T-helper 2 cell (primary cell): ENCODE data around the gene UBE2O.
"Not testable (repeated sequence)": the region's sequence is repeated elsewhere in the genome, so short reads cannot be mapped to it uniquely, and the experiment has no call there.

Experiments
- DNase-seq, 5 experiments: peaks; one replicate each; pipeline versions ENCODE4 v3.0.0 to v3.0.0-alpha.2; 2012 to 2022

Gene UBE2O

GRCh38 chr17:76370261-76370993, 82.5 kb downstream of the UBE2O start:
- no peak for DNase-seq

GRCh38 chr17:76369804-76370203, 83.1 kb downstream of the UBE2O start:
- no peak for DNase-seq

DNA sequence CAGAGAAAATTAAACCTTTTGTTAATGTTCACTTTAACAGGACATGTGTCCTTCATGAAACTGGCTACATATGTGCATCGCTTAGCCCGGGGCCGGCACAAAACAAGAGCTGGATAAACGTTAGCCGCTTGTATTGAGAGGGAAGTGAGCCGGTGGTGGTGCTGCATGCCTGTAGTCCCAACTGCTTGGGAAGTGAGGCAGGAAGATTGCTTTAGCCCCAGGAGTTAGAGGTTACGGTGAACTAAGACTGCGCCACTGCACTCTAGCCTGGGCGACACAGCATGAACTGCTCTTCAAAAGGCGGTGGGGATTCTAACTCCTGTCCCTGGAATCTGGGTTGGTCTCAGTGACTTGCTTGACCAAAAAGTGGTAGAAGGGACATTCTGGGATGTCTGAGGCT, 83.6 kb downstream of the UBE2O start:
- no peak for DNase-seq

GRCh38 chr17:76368545-76368944, 84.4 kb downstream of the UBE2O start:
- no peak for DNase-seq

DNA sequence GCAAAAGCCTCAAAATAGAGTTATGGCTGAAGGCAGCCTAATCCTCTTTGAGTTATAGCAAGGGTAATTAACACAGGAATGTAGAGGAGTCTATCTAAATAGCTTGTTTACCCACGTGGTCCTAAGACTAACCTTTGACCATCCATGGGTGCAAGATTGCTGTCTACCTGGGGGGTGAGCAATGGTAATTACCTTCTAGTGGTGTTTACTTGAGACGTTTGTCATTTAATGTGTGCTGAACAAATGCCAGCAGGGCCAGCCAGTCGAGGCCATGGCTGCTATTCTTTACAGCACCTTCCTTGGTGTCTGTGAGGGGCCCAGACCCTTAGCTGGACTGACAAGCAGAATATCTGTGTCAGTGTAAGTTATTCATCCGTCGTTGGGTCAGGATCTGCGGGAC, 85.3 kb downstream of the UBE2O start:
- no peak for DNase-seq

- no peak for DNase-seq
These were observed 86.7 kb downstream of the UBE2O start for GRCh38 chr17:76366247-76366646.

DNA sequence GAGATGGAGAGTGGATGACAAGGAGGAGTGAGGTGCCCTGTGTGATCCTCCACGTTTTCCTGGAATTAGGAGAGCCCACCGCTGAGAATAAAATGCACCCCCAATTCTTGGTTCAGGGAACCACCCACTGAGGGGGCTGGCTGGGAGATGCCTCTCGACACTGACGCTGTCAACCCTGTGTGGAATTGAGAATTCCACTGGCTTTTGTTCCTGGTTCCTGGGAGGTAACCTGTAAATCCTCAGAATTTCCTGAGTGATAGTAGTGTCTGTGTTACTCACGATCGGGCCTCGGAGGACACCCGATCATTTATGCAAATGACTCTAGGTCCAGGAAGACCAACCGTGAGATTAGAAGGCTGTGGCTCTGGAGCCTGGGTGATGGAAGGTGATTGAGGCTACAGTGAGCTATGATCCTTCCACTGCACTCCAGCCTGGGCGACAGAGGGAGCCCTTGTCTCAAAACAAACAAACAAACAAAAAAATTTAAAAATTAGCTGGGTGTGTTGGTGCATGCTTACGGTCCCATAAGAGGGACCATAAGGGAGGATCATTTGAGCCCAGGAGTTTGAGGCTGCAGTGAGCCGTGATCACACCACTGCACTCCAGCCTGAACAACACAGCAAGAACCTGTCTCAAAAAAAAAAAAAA, 87.6 kb downstream of the UBE2O start:
- DNase-seq: no peak

DNA sequence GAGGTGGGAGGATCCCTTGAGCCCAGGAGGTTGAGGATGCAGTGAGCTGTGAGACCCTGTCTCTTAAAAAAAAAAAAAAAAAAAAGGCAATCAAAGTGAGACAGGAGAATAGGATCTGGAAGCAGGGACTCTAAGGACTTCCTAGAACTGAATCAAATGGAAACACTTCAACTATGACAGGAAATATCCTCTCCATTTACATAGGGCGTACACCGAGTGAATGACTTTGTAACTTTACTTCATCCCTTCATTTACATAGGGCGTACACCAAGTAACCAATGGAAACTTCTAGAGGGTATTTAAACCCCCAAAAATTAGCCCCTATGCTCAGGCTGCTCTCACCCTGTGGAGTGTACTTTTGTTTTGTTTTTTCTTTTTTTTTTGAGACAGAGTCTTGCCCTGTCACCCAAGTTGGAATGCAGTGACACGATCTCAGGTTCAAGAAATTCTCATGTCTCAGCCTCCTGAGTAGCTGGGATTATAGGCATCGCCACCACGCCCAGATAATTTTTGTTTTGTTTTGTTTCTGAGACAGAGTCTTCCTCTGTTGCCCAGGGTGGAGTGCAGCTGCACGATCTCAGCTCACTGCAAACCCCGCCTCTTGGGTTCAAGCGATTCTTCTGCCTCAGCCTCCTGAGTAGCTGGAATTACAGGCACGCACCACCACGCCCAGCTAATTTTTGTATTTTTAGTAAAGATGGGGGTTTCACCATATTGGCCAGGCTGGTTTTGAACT, 89.7 kb downstream of the UBE2O start:
- DNase-seq: no peak

- no peak for DNase-seq
These were observed 92.5 kb downstream of the UBE2O start for GRCh38 chr17:76360461-76360860.

- not testable (repeated sequence) for DNase-seq
These were observed 93.2 kb downstream of the UBE2O start for GRCh38 chr17:76359776-76360175.

- no peak for DNase-seq
These were observed 93.6 kb downstream of the UBE2O start for GRCh38 chr17:76359375-76359774.

DNA sequence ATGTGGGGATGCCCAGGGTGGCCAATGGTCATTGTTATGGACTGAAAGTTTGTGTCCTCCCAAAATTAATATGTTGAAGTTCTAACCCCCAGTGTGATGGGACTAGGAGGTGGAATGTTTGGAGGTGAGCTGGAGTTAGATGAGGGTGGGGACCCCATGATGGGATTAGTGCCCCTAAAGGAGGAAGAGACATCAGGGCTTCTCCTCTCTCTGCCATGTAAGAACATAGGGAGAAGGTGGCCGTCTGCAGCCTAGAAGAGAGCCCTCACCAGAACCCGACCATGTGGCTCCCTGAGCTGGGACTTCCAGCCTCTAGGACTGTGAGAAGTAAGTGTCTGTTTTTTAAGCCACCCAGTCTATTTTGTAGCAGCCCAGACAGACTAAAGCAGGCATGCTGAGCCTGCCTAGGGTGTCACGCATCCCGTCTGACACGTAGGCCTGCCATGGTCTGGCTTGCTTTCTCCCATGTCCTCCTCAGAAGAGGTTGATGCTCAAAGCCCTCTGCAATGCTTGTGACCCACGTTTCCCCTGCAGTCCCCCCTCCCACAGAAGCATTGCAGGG, 95.3 kb downstream of the UBE2O start:
- no peak for DNase-seq

- no peak for DNase-seq
These were observed 96.0 kb downstream of the UBE2O start for GRCh38 chr17:76356803-76357456.

GRCh38 chr17:76354747-76355310, 98.1 kb downstream of the UBE2O start:
- DNase-seq: peak in 1 of 5 experiments; percentile 14

DNA sequence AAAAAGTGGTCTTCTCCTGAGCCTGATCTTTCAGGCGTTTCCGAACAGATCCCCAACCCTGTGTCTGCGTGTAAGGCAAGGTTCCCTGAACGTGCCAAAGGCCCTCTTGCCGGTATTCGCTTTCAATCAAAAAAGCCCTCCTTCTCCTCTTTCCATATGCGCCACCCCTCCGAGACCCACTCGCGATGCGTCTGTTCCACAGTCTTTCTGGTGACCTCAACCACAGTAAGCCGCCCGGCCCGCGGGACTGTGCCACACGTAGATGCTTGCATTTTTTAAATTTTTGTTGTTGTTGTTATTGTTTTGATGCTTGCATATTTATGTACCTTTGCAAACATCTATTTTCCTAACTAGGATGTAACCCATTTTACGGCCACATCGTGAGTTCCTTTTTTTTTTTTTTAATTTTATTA, 98.6 kb downstream of the UBE2O start:
- DNase-seq: no peak

DNA sequence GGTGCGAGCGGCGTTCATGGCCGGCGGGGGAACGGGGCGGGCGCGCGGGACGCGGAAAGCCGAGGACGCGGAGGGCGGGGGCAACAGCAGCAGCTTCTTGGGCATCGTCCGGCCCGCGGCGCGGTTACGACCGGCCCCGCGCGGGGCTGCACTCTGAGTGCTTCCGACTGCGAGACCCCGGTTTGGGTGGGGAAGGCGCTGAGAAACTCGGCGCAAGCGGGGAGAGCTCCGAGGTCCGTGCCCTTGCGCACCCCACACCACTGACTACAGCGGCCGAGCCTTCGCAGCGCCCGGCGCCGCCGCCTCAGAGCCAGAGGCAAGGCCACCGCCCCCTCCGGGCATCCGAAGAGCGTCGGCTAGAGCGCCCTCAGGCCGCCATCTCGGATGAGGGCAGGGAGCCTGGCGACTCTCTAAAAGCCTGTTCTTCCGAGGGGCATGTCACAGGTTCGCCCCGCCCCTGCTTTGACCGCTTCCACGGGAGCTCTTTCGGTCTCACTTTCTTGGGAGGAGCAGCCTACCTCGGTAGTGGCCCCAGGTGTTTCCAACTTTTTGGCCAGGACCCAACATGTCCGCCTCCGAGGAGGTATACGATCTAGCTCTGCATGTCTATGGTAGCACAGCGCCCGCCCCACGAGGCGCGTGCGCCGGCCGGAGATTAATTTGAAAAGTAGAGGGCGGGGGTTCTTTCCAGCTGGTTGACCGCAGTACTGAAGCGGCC, 99.2 kb downstream of the UBE2O start, which contains the start of gene PRPSAP1:
PRPSAP1 (minus strand) TSS at position 318 of the 718 bp plus-strand sequence; CDS start at position 105, 213 bp downstream.
- peak; percentile 52 to 89 (median 73) for DNase-seq

- DNase-seq: peak in 1 of 5 experiments; percentile 7
These were observed 99.9 kb downstream of the UBE2O start for GRCh38 chr17:76353004-76353598.

GRCh38 chr17:76351526-76352071, 101.4 kb downstream of the UBE2O start:
- no peak for DNase-seq

GRCh38 chr17:76350463-76350862, 102.5 kb downstream of the UBE2O start:
- no peak for DNase-seq

DNA sequence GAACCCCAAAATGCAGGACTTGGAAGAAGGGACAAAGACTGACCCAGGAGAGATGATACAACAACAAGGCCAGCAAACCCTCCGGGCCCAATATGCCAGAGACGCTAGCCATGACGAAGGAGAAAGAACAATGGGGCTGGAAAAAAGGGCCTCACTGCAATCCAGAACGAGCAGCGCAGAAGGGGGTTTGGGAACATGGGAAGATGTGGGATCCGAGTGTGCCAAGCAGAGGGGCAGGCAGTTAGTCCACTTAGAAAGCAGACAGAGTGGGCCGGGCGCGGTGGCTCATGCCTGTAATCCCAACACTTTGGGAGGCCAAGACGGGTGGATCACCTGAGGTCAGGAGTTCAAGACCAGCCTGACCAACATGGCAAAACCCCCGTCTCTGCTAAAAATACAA, 106.0 kb downstream of the UBE2O start:
- not testable (repeated sequence) for DNase-seq
